ENCODE data around the gene TUBA1B. TPM values are rescaled to one million over a fixed set of nuclear protein-coding genes. Genes with fewer than 3 reads are reported as not detected.

The TUBA1B gene
- total RNA-seq, 1 donor from 2014 or later: 440 TPM

GRCh38 chr12:49160399-49160798 lies 29.2 kb upstream of the TUBA1B start:
- H3K4me1 ChIP-seq: no peaks in the 10 kb centered on the region
- no peaks in the 10 kb centered on the region for H3K27me3 ChIP-seq
- intact Hi-C loops (cut with DNase I): no loop called here
- H3K4me3 ChIP-seq: no peak overlapping the region
- no peaks in the 10 kb centered on the region for H3K36me3 ChIP-seq
- DNase-seq (no peak), ATAC-seq (no peak)
- H3K9me3 ChIP-seq: no peaks in the 10 kb centered on the region
- TF ChIP-seq CTCF (IDR thresholded peaks at IDR 0.05): no peak
- H3K27ac ChIP-seq: no peak overlapping the region

- Histone ChIP-seq H3K27me3 (no peaks in the 10 kb centered on the region), H3K27ac (no peak overlapping the region), H3K4me1 (no peaks in the 10 kb centered on the region), H3K9me3 (no peaks in the 10 kb centered on the region), H3K4me3 (no peak overlapping the region), H3K36me3 (no peaks in the 10 kb centered on the region)
- TF ChIP-seq CTCF (IDR thresholded peaks at IDR 0.05): no peak
- ATAC-seq: no peak
- intact Hi-C loops (cut with DNase I): no loop called here
- DNase-seq: no peak
These were observed 23.0 kb upstream of the TUBA1B start for GRCh38 chr12:49154221-49154620.

- DNase-seq (no peak), ATAC-seq (no peak)
- intact Hi-C loops (cut with DNase I): no loop called here
- H3K4me1 ChIP-seq: no peaks in the 10 kb centered on the region
- no peak overlapping the region for H3K4me3 ChIP-seq
- no peak overlapping the region for H3K27ac ChIP-seq
- TF ChIP-seq CTCF (IDR thresholded peaks at IDR 0.05): no peak
- no peaks in the 10 kb centered on the region for H3K9me3 ChIP-seq
- H3K36me3 ChIP-seq: no peaks in the 10 kb centered on the region
- no peaks in the 10 kb centered on the region for H3K27me3 ChIP-seq
These were observed 16.2 kb upstream of the TUBA1B start for GRCh38 chr12:49147384-49147783.

GRCh38 chr12:49146406-49146805 lies 15.2 kb upstream of the TUBA1B start:
- no peak overlapping the region for H3K4me3 ChIP-seq
- no peaks in the 10 kb centered on the region for H3K4me1 ChIP-seq
- no peak for ATAC-seq
- H3K27ac ChIP-seq: no peak overlapping the region
- no peaks in the 10 kb centered on the region for H3K27me3 ChIP-seq
- intact Hi-C loops (cut with DNase I): no loop called here
- H3K36me3 ChIP-seq: no peaks in the 10 kb centered on the region
- TF ChIP-seq CTCF (IDR thresholded peaks at IDR 0.05): no peak
- H3K9me3 ChIP-seq: no peaks in the 10 kb centered on the region
- no peak for DNase-seq

GRCh38 chr12:49144384-49144783 lies 13.2 kb upstream of the TUBA1B start:
- H3K4me3 ChIP-seq: no peak overlapping the region
- intact Hi-C loops (cut with DNase I): no loop called here
- H3K36me3 ChIP-seq: no peaks in the 10 kb centered on the region
- ATAC-seq (no peak), DNase-seq (no peak)
- H3K9me3 ChIP-seq: no peaks in the 10 kb centered on the region
- no peak overlapping the region for H3K27ac ChIP-seq
- H3K27me3 ChIP-seq: no peaks in the 10 kb centered on the region
- TF ChIP-seq CTCF (IDR thresholded peaks at IDR 0.05): no peak
- H3K4me1 ChIP-seq: no peaks in the 10 kb centered on the region

- ATAC-seq: no peak
- intact Hi-C loops (cut with DNase I): loop anchor here (10.0 kb wide), 1 partner anchor 96 kb away; no protein-coding TSS in a partner anchor
- Histone ChIP-seq H3K27ac (no peak overlapping the region), H3K36me3 (no peaks in the 10 kb centered on the region), H3K4me3 (no peak overlapping the region), H3K27me3 (no peaks in the 10 kb centered on the region), H3K4me1 (no peaks in the 10 kb centered on the region), H3K9me3 (no peaks in the 10 kb centered on the region)
- no peak for DNase-seq
- TF ChIP-seq CTCF (IDR thresholded peaks at IDR 0.05): no peak
These were observed 7.8 kb upstream of the TUBA1B start for GRCh38 chr12:49138999-49139398.
